ENCODE measurements around the gene GJC2. TPM values are rescaled to one million over a fixed set of nuclear protein-coding genes. Genes with fewer than 3 reads are reported as not detected.

The GJC2 gene
- total and polyA plus RNA-seq, 2 donors from 2014 or later: 0.73 to 6.0 TPM

GRCh38 chr1:228142155-228142691 is 7.5 kb upstream of the GJC2 start:
- peak in 2 of 5 donors; percentile 55 to 79 for DNase-seq
- intact Hi-C loops (cut with DNase I): no loop called here
- Histone ChIP-seq H3K9ac (ENCODE audit: low read length in 3 of 3) (peak overlapping the region in 1 of 3 donors; percentile 25), H3K9me3 (ENCODE audit: control insufficient read depth in 2 of 3, insufficient read depth in 1 of 3, low read length in 3 of 3) (no peaks in the 10 kb centered on the region), H3K4me3 (ENCODE audit: low read length in 3 of 3) (peak overlapping the region in 2 of 3 donors; percentile 68 to 86), H3K27me3 (ENCODE audit: control insufficient read depth, insufficient read depth, low read length) (no peaks in the 10 kb centered on the region), H3K4me1 (ENCODE audit: control insufficient read depth in 2 of 3, insufficient read depth in 2 of 3, low read depth in 1 of 3, low read length in 3 of 3) (peaks cover 0 to 32% (median 20%) of the 10 kb centered on the region in 3 donors), H3K27ac (ENCODE audit: low read depth in 2 of 2, low read length in 2 of 2) (no peak overlapping the region), H3K36me3 (ENCODE audit: control insufficient read depth in 2 of 3, insufficient read depth in 3 of 3, low read length in 3 of 3) (peaks cover 0 to 6% (median 0%) of the 10 kb centered on the region in 3 donors)
- TF ChIP-seq, protein P1, sequence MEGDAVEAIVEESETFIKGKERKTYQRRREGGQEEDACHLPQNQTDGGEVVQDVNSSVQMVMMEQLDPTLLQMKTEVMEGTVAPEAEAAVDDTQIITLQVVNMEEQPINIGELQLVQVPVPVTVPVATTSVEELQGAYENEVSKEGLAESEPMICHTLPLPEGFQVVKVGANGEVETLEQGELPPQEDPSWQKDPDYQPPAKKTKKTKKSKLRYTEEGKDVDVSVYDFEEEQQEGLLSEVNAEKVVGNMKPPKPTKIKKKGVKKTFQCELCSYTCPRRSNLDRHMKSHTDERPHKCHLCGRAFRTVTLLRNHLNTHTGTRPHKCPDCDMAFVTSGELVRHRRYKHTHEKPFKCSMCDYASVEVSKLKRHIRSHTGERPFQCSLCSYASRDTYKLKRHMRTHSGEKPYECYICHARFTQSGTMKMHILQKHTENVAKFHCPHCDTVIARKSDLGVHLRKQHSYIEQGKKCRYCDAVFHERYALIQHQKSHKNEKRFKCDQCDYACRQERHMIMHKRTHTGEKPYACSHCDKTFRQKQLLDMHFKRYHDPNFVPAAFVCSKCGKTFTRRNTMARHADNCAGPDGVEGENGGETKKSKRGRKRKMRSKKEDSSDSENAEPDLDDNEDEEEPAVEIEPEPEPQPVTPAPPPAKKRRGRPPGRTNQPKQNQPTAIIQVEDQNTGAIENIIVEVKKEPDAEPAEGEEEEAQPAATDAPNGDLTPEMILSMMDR (IDR thresholded peaks at IDR 0.05; ENCODE audit: borderline replicate concordance, extremely low read depth, insufficient read depth): no peak
- FAIRE-seq: no peak

DNA sequence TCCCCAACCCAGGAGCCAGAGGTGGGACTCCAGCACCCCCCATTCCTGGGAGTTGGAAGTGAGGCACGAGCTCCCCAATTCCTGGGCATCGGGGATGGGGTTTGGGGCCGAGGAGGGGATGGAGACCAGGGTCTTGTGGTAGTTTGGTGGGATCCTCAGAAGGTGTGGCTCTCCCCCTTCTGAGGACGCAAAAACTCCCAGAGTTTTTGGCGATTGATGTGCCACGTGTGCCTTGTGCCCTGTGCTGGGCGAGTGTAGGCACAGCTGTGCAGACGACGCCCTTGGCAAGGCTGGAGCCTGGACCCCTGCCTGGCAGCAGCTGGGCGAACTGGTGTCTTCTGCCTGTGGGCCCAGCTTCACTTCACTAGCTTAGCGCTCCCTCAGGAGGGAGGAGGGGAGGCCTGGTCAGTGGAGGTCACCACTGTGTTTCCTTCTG is 7.0 kb upstream of the GJC2 start:
- no peak for FAIRE-seq
- no peak overlapping the region for H3K4me3 ChIP-seq (ENCODE audit: low read length in 3 of 3)
- TF ChIP-seq, protein P1 (IDR thresholded peaks at IDR 0.05; ENCODE audit: borderline replicate concordance, extremely low read depth, insufficient read depth): no peak
- no peaks in the 10 kb centered on the region for H3K9me3 ChIP-seq (ENCODE audit: control insufficient read depth in 2 of 3, insufficient read depth in 1 of 3, low read length in 3 of 3)
- peak overlapping the region in 1 of 3 donors; percentile 34 for H3K9ac ChIP-seq (ENCODE audit: low read length in 3 of 3)
- intact Hi-C loops (cut with DNase I): no loop called here
- peak in 1 of 5 donors; percentile 30 for DNase-seq
- no peak overlapping the region for H3K27ac ChIP-seq (ENCODE audit: low read depth in 2 of 2, low read length in 2 of 2)
- no peaks in the 10 kb centered on the region for H3K27me3 ChIP-seq (ENCODE audit: control insufficient read depth, insufficient read depth, low read length)
- H3K36me3 ChIP-seq (ENCODE audit: control insufficient read depth in 2 of 3, insufficient read depth in 3 of 3, low read length in 3 of 3): peaks cover 0 to 6% (median 0%) of the 10 kb centered on the region in 3 donors
- H3K4me1 ChIP-seq (ENCODE audit: control insufficient read depth in 2 of 3, insufficient read depth in 2 of 3, low read depth in 1 of 3, low read length in 3 of 3): peaks cover 0 to 32% (median 20%) of the 10 kb centered on the region in 3 donors

- no peak for FAIRE-seq
- H3K36me3 ChIP-seq (ENCODE audit: control insufficient read depth in 2 of 3, insufficient read depth in 3 of 3, low read length in 3 of 3): peaks cover 0 to 9% (median 0%) of the 10 kb centered on the region in 3 donors
- H3K27ac ChIP-seq (ENCODE audit: low read depth in 2 of 2, low read length in 2 of 2): no peak overlapping the region
- intact Hi-C loops (cut with DNase I): no loop called here
- no peak overlapping the region for H3K9ac ChIP-seq (ENCODE audit: low read length in 3 of 3)
- H3K27me3 ChIP-seq (ENCODE audit: control insufficient read depth, insufficient read depth, low read length): no peaks in the 10 kb centered on the region
- H3K9me3 ChIP-seq (ENCODE audit: control insufficient read depth in 2 of 3, insufficient read depth in 1 of 3, low read length in 3 of 3): no peaks in the 10 kb centered on the region
- TF ChIP-seq, protein P1 (IDR thresholded peaks at IDR 0.05; ENCODE audit: borderline replicate concordance, extremely low read depth, insufficient read depth): no peak
- peaks cover 0 to 34% (median 20%) of the 10 kb centered on the region in 3 donors for H3K4me1 ChIP-seq (ENCODE audit: control insufficient read depth in 2 of 3, insufficient read depth in 2 of 3, low read depth in 1 of 3, low read length in 3 of 3)
- H3K4me3 ChIP-seq (ENCODE audit: low read length in 3 of 3): no peak overlapping the region
- peak in 1 of 5 donors; percentile 61 for DNase-seq
Measured at GRCh38 chr1:228143480-228144192, 6.1 kb upstream of the GJC2 start.
